Retina (tissue), 1 donor: ENCODE data around the gene COL18A1.
"Not testable (repeated sequence)": the region's sequence is repeated elsewhere in the genome, so short reads cannot be mapped to it uniquely, and the experiment has no call there.

Experiments
- DNase-seq: peaks from one replicate; pipeline ENCODE4 v3.0.0-alpha.2; 2016

Gene COL18A1

GRCh38 chr21:45550522-45551210, 145.7 kb downstream of the COL18A1 start:
- no peak for DNase-seq

GRCh38 chr21:45551316-45551715, 146.4 kb downstream of the COL18A1 start:
- DNase-seq: no peak

- DNase-seq: no peak
Observed at GRCh38 chr21:45551783-45552695, 147.1 kb downstream of the COL18A1 start.

- no peak for DNase-seq
Observed at GRCh38 chr21:45552696-45553391, 147.9 kb downstream of the COL18A1 start.

- DNase-seq: peak; percentile 94
Observed at GRCh38 chr21:45554477-45555175, 149.7 kb downstream of the COL18A1 start.

GRCh38 chr21:45555251-45555556, 150.2 kb downstream of the COL18A1 start:
- no peak for DNase-seq

- peak; percentile 97 for DNase-seq
Observed at GRCh38 chr21:45555557-45556301, 150.8 kb downstream of the COL18A1 start.

- DNase-seq: no peak
Observed at GRCh38 chr21:45556302-45556644, 151.3 kb downstream of the COL18A1 start.

GRCh38 chr21:45556645-45557615, 152.0 kb downstream of the COL18A1 start:
- DNase-seq: peak; percentile 27

- DNase-seq: no peak
Observed at GRCh38 chr21:45557616-45558043, 152.7 kb downstream of the COL18A1 start.

- DNase-seq: no peak
Observed at GRCh38 chr21:45558044-45558721, 153.2 kb downstream of the COL18A1 start.

- DNase-seq: no peak
Observed at GRCh38 chr21:45559216-45560105, 154.5 kb downstream of the COL18A1 start.

- DNase-seq: no peak
Observed at GRCh38 chr21:45560106-45561021, 155.4 kb downstream of the COL18A1 start.

GRCh38 chr21:45561241-45561640, 156.3 kb downstream of the COL18A1 start:
- not testable (repeated sequence) for DNase-seq

- no peak for DNase-seq
Observed at GRCh38 chr21:45562402-45562801, 157.4 kb downstream of the COL18A1 start.

GRCh38 chr21:45562965-45563364, 158.0 kb downstream of the COL18A1 start:
- no peak for DNase-seq
